GM12878 (cell line): ENCODE results near the gene LSM2.

Experiments
- ATF2 ChIP-seq: IDR thresholded peaks from 2 replicates; pipeline ENCODE4 v1.6.1; 2012; ENCODE audit warnings: low read length, inconsistent platforms
- CTCF ChIP-seq, 3 experiments: IDR thresholded peaks in 2 of 3; conservative IDR thresholded peaks in 1 of 3; 2 replicates each; pipeline ENCODE4 v1.5.1; 2011; ENCODE audit warnings: low read depth in 3 of 3, low read length in 3 of 3, mild to moderate bottlenecking in 3 of 3, control low read depth in 2 of 3, moderate library complexity in 2 of 3, inconsistent platforms in 1 of 3, mixed read lengths in 1 of 3; ENCODE audit not compliant: control insufficient read depth in 2 of 3, insufficient read depth in 1 of 3; ENCODE audit errors: extremely low read depth in 1 of 3
- POLR2AphosphoS5 ChIP-seq: IDR thresholded peaks from 2 replicates; pipeline ENCODE4 v1.6.1; 2011; ENCODE audit warnings: mild to moderate bottlenecking, low read length, inconsistent platforms
- TF ChIP-seq, protein P1 (sequence below): IDR thresholded peaks from 2 replicates; pipeline ENCODE4 v1.6.1; 2011; ENCODE audit warnings: borderline replicate concordance, low read depth, mild to moderate bottlenecking, moderate library complexity, mixed read lengths, low read length; ENCODE audit not compliant: insufficient read depth; ENCODE audit errors: extremely low read length

DNA sequence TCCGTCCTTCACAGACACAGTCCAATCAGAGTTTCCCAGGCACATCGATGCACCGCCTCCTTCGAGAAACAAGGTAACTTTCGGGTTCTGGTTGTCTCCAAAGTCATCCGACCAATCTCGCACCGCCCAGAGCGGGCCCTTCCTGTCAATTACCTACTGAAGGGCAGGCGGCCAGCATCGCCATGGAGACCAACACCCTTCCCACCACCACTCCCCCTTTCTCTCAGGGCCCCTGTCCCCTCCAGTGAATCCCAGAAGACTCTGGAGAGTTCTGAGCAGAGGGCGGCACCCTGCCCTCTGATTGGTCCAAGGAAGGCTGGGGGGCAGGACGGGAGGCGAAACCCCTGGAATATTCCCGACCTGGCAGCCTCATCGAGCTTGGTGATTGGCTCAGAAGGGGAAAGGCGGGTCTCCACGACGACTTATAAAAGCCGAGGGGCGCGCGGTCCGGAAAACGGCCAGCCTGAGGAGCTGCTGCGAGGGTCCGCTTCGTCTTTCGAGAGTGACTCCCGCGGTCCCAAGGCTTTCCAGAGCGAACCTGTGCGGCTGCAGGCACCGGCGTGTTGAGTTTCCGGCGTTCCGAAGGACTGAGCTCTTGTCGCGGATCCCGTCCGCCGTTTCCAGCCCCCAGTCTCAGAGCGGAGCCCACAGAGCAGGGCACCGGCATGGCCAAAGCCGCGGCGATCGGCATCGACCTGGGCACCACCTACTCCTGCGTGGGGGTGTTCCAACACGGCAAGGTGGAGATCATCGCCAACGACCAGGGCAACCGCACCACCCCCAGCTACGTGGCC lies 20.7 kb upstream of the LSM2 start, which contains the start of gene HSPA1B:
- TF ChIP-seq, protein P1, sequence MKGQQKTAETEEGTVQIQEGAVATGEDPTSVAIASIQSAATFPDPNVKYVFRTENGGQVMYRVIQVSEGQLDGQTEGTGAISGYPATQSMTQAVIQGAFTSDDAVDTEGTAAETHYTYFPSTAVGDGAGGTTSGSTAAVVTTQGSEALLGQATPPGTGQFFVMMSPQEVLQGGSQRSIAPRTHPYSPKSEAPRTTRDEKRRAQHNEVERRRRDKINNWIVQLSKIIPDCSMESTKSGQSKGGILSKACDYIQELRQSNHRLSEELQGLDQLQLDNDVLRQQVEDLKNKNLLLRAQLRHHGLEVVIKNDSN, result no peak
- TF ChIP-seq POLR2AphosphoS5, result peak; percentile 97
- TF ChIP-seq ATF2, result no peak
- no peak for TF ChIP-seq CTCF (IDR thresholded peaks at IDR 0.05 in 2 of 3, conservative IDR thresholded peaks at IDR 0.05 in 1 of 3; ENCODE audit: control insufficient read depth in 2 of 3, extremely low read depth in 1 of 3, insufficient read depth in 1 of 3, low read depth in 3 of 3, low read length in 3 of 3)
